ENCODE measurements around the gene TNFRSF14.

DNA sequence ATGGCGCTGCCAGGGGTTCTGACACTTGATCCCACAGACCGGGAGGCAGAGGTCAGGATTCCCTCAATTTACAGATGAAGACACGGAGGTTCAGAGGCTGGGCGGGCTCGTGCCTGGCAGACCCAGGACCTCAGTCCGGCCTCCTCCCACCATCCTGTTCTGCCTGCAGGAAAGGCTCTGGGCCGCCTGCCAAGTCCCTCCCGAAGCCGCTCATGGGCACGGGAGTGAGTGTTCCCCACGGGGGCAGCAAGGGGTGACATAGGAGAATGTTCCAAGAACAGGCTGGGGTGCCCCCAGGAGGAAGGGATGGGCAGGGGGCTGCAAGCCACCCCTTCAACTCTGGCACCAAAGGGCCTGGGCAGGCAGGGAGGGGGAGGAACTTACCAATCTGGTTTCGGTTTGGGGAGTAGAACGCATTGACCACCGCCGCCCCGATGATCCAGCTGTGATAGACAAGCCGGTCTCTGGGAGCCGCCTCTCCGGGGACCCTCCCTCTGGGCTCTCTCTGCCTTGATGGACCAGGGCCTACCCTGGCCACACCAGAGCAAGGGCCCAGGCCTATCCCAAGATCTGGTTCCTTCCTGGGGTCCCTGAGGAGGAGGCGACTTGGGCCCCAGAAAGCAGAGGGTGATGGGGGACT is 38.0 kb downstream of the TNFRSF14 start:
- TF ChIP-seq, protein P1, sequence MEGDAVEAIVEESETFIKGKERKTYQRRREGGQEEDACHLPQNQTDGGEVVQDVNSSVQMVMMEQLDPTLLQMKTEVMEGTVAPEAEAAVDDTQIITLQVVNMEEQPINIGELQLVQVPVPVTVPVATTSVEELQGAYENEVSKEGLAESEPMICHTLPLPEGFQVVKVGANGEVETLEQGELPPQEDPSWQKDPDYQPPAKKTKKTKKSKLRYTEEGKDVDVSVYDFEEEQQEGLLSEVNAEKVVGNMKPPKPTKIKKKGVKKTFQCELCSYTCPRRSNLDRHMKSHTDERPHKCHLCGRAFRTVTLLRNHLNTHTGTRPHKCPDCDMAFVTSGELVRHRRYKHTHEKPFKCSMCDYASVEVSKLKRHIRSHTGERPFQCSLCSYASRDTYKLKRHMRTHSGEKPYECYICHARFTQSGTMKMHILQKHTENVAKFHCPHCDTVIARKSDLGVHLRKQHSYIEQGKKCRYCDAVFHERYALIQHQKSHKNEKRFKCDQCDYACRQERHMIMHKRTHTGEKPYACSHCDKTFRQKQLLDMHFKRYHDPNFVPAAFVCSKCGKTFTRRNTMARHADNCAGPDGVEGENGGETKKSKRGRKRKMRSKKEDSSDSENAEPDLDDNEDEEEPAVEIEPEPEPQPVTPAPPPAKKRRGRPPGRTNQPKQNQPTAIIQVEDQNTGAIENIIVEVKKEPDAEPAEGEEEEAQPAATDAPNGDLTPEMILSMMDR (IDR thresholded peaks at IDR 0.05; ENCODE audit: low read depth, low read length, missing input control) = no peak
- no peak for TF ChIP-seq MAX (IDR thresholded peaks at IDR 0.05)
- no peak for TF ChIP-seq ZBTB33 (IDR thresholded peaks at IDR 0.05)
- TF ChIP-seq JUND (IDR thresholded peaks at IDR 0.05) = no peak
- no peak for TF ChIP-seq TAF1 (conservative IDR thresholded peaks at IDR 0.05)
- TF ChIP-seq, protein P2, sequence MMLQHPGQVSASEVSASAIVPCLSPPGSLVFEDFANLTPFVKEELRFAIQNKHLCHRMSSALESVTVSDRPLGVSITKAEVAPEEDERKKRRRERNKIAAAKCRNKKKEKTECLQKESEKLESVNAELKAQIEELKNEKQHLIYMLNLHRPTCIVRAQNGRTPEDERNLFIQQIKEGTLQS (IDR thresholded peaks at IDR 0.05) = no peak
- no peak for TF ChIP-seq RAD21 (IDR thresholded peaks at IDR 0.05)
- TF ChIP-seq RXRA (IDR thresholded peaks at IDR 0.05) = no peak
